Cardiac fibroblast (primary cell): ENCODE results near the gene ANKRD37.
A peak's percentile ranks its signal among the peaks of the same experiment; 100 is the strongest.

Source experiments
- DNase-seq, 2 donors: peaks; one replicate each; pipeline versions ENCODE4 v3.0.0 to v3.0.0-alpha.2; 2010; ENCODE audit warnings: low read depth in 2 of 2
- H3K4me3 ChIP-seq, 2 donors: replicated peaks in 1 of 2; 1 replicate in 1 of 2; 2 replicates in 1 of 2; pipeline ENCODE4 v1.5.1; 2011; ENCODE audit warnings: low read depth in 2 of 2, low read length in 2 of 2, mild to moderate bottlenecking in 2 of 2, moderate library complexity in 1 of 2
- TF ChIP-seq, protein P1 (sequence below): IDR thresholded peaks from one replicate; pipeline ENCODE4 v1.5.1; 2011; ENCODE audit warnings: low read depth, mild to moderate bottlenecking, low read length, inconsistent platforms

ANKRD37 gene

GRCh38 chr4:185396724-185397385 is at the start of gene ANKRD37:
Gene ANKRD37, plus strand, starts transcription at chr4:185396841. Its CDS starts 83 bp downstream, at chr4:185396924.
- DNase-seq, result peak; percentile 44 to 52
- peak within 1 kb of the TSS; percentile 68 to 74 for H3K4me3 ChIP-seq
- TF ChIP-seq, protein P1, sequence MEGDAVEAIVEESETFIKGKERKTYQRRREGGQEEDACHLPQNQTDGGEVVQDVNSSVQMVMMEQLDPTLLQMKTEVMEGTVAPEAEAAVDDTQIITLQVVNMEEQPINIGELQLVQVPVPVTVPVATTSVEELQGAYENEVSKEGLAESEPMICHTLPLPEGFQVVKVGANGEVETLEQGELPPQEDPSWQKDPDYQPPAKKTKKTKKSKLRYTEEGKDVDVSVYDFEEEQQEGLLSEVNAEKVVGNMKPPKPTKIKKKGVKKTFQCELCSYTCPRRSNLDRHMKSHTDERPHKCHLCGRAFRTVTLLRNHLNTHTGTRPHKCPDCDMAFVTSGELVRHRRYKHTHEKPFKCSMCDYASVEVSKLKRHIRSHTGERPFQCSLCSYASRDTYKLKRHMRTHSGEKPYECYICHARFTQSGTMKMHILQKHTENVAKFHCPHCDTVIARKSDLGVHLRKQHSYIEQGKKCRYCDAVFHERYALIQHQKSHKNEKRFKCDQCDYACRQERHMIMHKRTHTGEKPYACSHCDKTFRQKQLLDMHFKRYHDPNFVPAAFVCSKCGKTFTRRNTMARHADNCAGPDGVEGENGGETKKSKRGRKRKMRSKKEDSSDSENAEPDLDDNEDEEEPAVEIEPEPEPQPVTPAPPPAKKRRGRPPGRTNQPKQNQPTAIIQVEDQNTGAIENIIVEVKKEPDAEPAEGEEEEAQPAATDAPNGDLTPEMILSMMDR, result no peak

GRCh38 chr4:185346975-185347601 is 49.6 kb upstream of the ANKRD37 start:
- TF ChIP-seq, protein P1, result no peak
- DNase-seq, result peak; percentile 10 to 67

GRCh38 chr4:185351691-185352090 is 45.0 kb upstream of the ANKRD37 start:
- no peak for DNase-seq
- H3K4me3 ChIP-seq, result no peak overlapping the region
- TF ChIP-seq, protein P1, result no peak

More at GRCh38 chr4:185346975-185347601, 49.6 kb upstream of the ANKRD37 start:
- H3K4me3 ChIP-seq, result no peak overlapping the region

GRCh38 chr4:185352202-185352601 is 44.4 kb upstream of the ANKRD37 start:
- no peak overlapping the region for H3K4me3 ChIP-seq
- DNase-seq, result no peak
- TF ChIP-seq, protein P1, result no peak

- TF ChIP-seq, protein P1, result no peak
- DNase-seq, result no peak
- H3K4me3 ChIP-seq, result no peak overlapping the region
These were observed 43.9 kb upstream of the ANKRD37 start for GRCh38 chr4:185352741-185353140.

- TF ChIP-seq, protein P1, result no peak
- H3K4me3 ChIP-seq, result no peak overlapping the region
These were observed 39.4 kb upstream of the ANKRD37 start for GRCh38 chr4:185357211-185357610.

More at GRCh38 chr4:185357211-185357610, 39.4 kb upstream of the ANKRD37 start:
- DNase-seq, result no peak
